ENCODE data around the gene FNDC8. TPM values are rescaled to one million over a fixed set of nuclear protein-coding genes. Genes with fewer than 3 reads are reported as not detected.
A peak's percentile ranks its signal among the peaks of the same experiment; 100 is the strongest.

Gene FNDC8
- total and polyA plus RNA-seq, 9 of the 15 experiments (the other 6 are each of a cell fraction or from before 2014, with no cell fraction given) = 0.04 TPM; not detected in 8

GRCh38 chr17:35119370-35120165 lies 1.8 kb upstream of the FNDC8 start, which contains the start of gene RAD51D (continued):
- TF ChIP-seq EWSR1 (IDR thresholded peaks at IDR 0.05; ENCODE audit: borderline replicate concordance, low read depth, partially characterized antibody) (no peak), L3MBTL2 (IDR thresholded peaks at IDR 0.05) (peak; percentile 81), PPARD (CRISPR knock-in tag; IDR thresholded peaks at IDR 0.05) (no peak), RAD51 (IDR thresholded peaks at IDR 0.05; ENCODE audit: borderline replicate concordance, low read depth) (peak; percentile 88), FOXK1 (CRISPR knock-in tag; IDR thresholded peaks at IDR 0.05; ENCODE audit: borderline replicate concordance) (no peak), ZNF407 (IDR thresholded peaks at IDR 0.05; ENCODE audit: low read depth) (peak; percentile 79), FOS (IDR thresholded peaks at IDR 0.05; ENCODE audit: extremely low read depth, insufficient read length) (no peak), ZFP36 (IDR thresholded peaks at IDR 0.05; ENCODE audit: low read depth, low read length, partially characterized antibody) (no peak), NFXL1 (CRISPR knock-in tag; IDR thresholded peaks at IDR 0.05) (no peak), BCOR (IDR thresholded peaks at IDR 0.05) (no peak), ESRRB (CRISPR knock-in tag; IDR thresholded peaks at IDR 0.05; ENCODE audit: borderline replicate concordance) (no peak), ATF1 (CRISPR knock-in tag; IDR thresholded peaks at IDR 0.05) (no peak), ATF1 (tag; IDR thresholded peaks at IDR 0.05) (peak; percentile 53), TBP (optimal IDR thresholded peaks at IDR 0.05; ENCODE audit: low read depth, low read length) (peak; percentile 59), FOXK2 (conservative IDR thresholded peaks at IDR 0.05 in 1 of 2, IDR thresholded peaks at IDR 0.05 in 1 of 2; ENCODE audit: low read depth in 2 of 2) (no peak), HDAC1 (IDR thresholded peaks at IDR 0.05) (peak in 1 of 2 experiments; percentile 72; a peak in 1 of 4 replicates), PKNOX1 (IDR thresholded peaks at IDR 0.05) (no peak), DACH1 (IDR thresholded peaks at IDR 0.05; ENCODE audit: partially characterized antibody) (no peak), NCOA1 (IDR thresholded peaks at IDR 0.05; ENCODE audit: low read depth) (no peak), TAL1 (IDR thresholded peaks at IDR 0.05) (no peak), PHB2 (IDR thresholded peaks at IDR 0.05; ENCODE audit: low read depth) (no peak), CREBBP (IDR thresholded peaks at IDR 0.05; ENCODE audit: low read depth, low read length) (no peak), TCFL5 (CRISPR knock-in tag; conservative IDR thresholded peaks at IDR 0.05) (no peak)
